CD4-positive, alpha-beta T cell (primary cell): ENCODE results near the gene PAIP2. TPM values are rescaled to one million over a fixed set of nuclear protein-coding genes. Genes with fewer than 3 reads are reported as not detected.
A peak's percentile ranks its signal among the peaks of the same experiment; 100 is the strongest.

Experiments used
- ATAC-seq: fragments of 200-7000 bp; cut with Tn5 transposase; one replicate; pipeline ENCODE4 v1.10.0; 2022; ENCODE audit warnings: mild to moderate bottlenecking; ENCODE audit not compliant: poor library complexity
- CTCF ChIA-PET: fragments of 350-600 bp; sonication (Branson Sonifier 250); formaldehyde crosslinking; loops from one replicate; lab custom pipeline; 2021; ENCODE audit warnings: antibody characterized with exemption, inconsistent platforms; lab: Charles Lee
- POLR2A ChIA-PET: fragments of 350-600 bp; sonication (Branson Sonifier 250); formaldehyde crosslinking; loops from one replicate; lab custom pipeline; 2021; ENCODE audit warnings: antibody characterized with exemption, inconsistent platforms; lab: Charles Lee
- DNase-seq, 14 experiments: peaks; one replicate each; pipeline ENCODE4 v3.0.0-alpha.2; 2013 to 2020; ENCODE audit warnings: mixed read lengths in 2 of 14
- H3K27ac ChIP-seq, 2 donors: one replicate each; pipeline versions ENCODE4 v1.5.1 to v1.7.0; 2013; ENCODE audit warnings: low read length in 2 of 2, low read depth in 1 of 2, mild to moderate bottlenecking in 1 of 2
- H3K27me3 ChIP-seq, 2 experiments: 1 replicate in 1 of 2; 2 replicates in 1 of 2; pipeline versions ENCODE4 v1.6.1 to v1.7.0; 2013; ENCODE audit warnings: low read length in 2 of 2, control low read depth in 1 of 2, mild to moderate bottlenecking in 1 of 2, moderate library complexity in 1 of 2; ENCODE audit not compliant: insufficient read depth in 2 of 2, control insufficient read depth in 1 of 2
- H3K36me3 ChIP-seq: one replicate; pipeline ENCODE4 v1.6.1; 2013; ENCODE audit warnings: low read length, control low read depth; ENCODE audit not compliant: insufficient read depth
- H3K4me1 ChIP-seq: one replicate; pipeline ENCODE4 v1.6.1; 2013; ENCODE audit warnings: low read length, control low read depth; ENCODE audit not compliant: insufficient read depth
- H3K4me3 ChIP-seq: one replicate; pipeline ENCODE4 v1.5.1; 2013; ENCODE audit warnings: mild to moderate bottlenecking, low read length, moderate library complexity
- H3K9me3 ChIP-seq, 2 experiments: 1 replicate in 1 of 2; 2 replicates in 1 of 2; pipeline versions ENCODE4 v1.6.1 to v1.7.0; 2013; ENCODE audit warnings: low read length in 2 of 2, mild to moderate bottlenecking in 2 of 2, control low read depth in 1 of 2, moderate library complexity in 1 of 2; ENCODE audit not compliant: control insufficient read depth in 1 of 2, insufficient read depth in 1 of 2
- H3K27ac Mint-ChIP-seq: one replicate; pipeline ENCODE4 v1.8.0; 2020; ENCODE audit warnings: mixed read lengths
- H3K27me3 Mint-ChIP-seq: one replicate; pipeline ENCODE4 v1.8.0; 2021; ENCODE audit warnings: mixed read lengths
- H3K36me3 Mint-ChIP-seq: one replicate; pipeline ENCODE4 v1.8.0; 2021; ENCODE audit warnings: low read depth, mixed read lengths
- H3K4me1 Mint-ChIP-seq: one replicate; pipeline ENCODE4 v1.8.0; 2021; ENCODE audit warnings: low read depth, mixed read lengths
- H3K4me3 Mint-ChIP-seq: one replicate; pipeline ENCODE4 v1.8.0; 2020; ENCODE audit warnings: mild to moderate bottlenecking, mixed read lengths
- H3K9me3 Mint-ChIP-seq: one replicate; pipeline ENCODE4 v1.8.0; 2020; ENCODE audit warnings: mixed read lengths
- CTCF ChIP-seq: fragments of 200-600 bp; IDR thresholded peaks from one replicate; pipeline ENCODE4 v1.8.0; 2022; ENCODE audit warnings: antibody characterized with exemption, mild to moderate bottlenecking
- intact Hi-C, 2 experiments: fragments of 100-400 bp; cut with DNase I in 1 of 2; cut with micrococcal nuclease in 1 of 2; formaldehyde crosslinking; loops; one replicate each; pipeline versions ENCODE4 v1.15.1 to v1.9.0; 2023 to 2025; cut with DNase I, micrococcal nuclease
- total RNA-seq, 174 experiments: library from RNA in 2 of 174; stranded (reverse) in 2 of 174; gene quantifications; one replicate each; pipeline ENCODE4 v1.2.3 and lab custom pipeline; 2021 to 2026

Gene PAIP2
- total RNA-seq, 2 experiments from 2014 or later = 151 to 156 TPM

DNA sequence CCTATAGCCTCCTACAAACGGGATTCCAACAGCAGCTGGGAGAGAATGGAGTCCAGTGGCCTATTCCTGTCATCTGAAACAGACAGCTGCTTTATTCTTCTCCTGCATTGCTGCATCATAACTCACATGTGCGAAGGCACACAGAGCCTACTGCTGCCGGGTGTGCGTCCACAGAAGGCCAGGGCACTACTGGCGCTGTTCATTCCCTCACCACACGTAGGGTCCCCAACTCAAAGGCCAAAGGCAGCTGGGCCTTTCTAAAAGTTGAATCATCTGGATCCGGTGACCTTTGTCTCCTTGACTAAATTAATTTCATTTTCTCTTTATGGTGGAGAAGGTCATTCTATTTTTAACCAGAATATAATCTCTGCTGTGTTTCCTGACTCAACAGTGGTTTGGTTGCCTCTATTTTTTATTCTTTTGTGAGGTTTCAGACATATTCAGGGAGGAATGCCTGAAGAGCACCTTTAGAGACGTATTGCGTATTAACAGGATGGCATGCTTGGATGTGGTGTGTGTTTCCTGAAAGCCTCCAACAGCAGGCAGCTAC, 73.0 kb downstream of the PAIP2 start:
- no peak overlapping the region for H3K27ac ChIP-seq
- H3K27ac Mint-ChIP-seq = no peak overlapping the region
- POLR2A ChIA-PET = interaction anchor here (0.7 to 1.7 kb wide), 5 partner anchors 11 to 73 kb away, joined by 3 to 6 read pairs (median 3); partner anchors contain the start of genes MZB1, SPATA24 and STING1

DNA sequence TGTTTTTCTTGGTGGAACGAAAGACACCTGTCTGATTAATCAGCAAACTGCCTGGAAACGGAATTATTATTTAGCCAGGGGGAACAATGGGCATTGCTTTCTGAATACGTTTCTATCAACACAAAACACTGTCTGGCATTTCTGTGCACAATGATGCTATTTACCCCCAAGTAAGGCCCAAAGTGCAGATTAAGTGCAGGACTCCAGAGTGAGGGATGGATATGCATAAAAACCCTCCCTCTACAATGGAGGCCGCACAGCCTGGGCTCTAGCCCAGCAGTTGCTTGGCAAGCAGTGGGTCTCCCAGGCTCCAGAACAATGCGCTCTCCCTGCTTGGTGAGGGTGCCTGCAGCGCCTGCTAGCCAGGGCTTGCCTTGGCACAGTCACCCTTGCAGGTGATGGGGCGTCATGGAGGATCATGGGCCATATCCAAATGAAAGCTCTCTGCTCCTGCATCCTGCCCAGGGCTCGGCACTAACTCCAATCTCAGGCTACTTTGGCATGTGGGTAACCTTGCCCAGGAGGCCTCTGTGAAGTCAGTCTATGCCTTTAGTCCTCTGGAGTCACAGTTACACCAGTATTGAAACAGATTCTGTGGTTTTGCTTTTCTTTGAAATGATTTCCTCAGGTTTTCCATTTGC, 73.7 kb downstream of the PAIP2 start:
- Mint-ChIP-seq H3K36me3 (peaks cover 28% of the 10 kb centered on the region), H3K4me3 (no peak overlapping the region), H3K9me3 (no peaks in the 10 kb centered on the region), H3K27me3 (no peaks in the 10 kb centered on the region), H3K4me1 (peaks cover 23% of the 10 kb centered on the region), H3K27ac (no peak overlapping the region)
- CTCF ChIA-PET = interaction anchor here (0.8 to 1.3 kb wide), 2 partner anchors 12 to 102 kb away, joined by 3 to 4 read pairs; partner anchors contain the start of gene SPATA24
- Histone ChIP-seq H3K9me3 (no peaks in the 10 kb centered on the region), H3K27me3 (no peaks in the 10 kb centered on the region), H3K4me3 (no peak overlapping the region), H3K4me1 (peaks cover 19% of the 10 kb centered on the region), H3K27ac (no peak overlapping the region), H3K36me3 (peaks cover 5% of the 10 kb centered on the region)
- ATAC-seq = peak; percentile 22
- no peak for DNase-seq
- intact Hi-C loops = no loop called here
- POLR2A ChIA-PET = interaction anchor here (0.7 to 1.7 kb wide), 3 partner anchors 25 to 73 kb away, joined by 3 to 6 read pairs (median 3); partner anchors contain the start of genes MZB1 and STING1
- TF ChIP-seq CTCF = no peak

More for the DNA sequence above, 73.0 kb downstream of the PAIP2 start:
- no peaks in the 10 kb centered on the region for H3K27me3 ChIP-seq
- H3K36me3 ChIP-seq = peaks cover 5% of the 10 kb centered on the region
- peaks cover 19% of the 10 kb centered on the region for H3K4me1 ChIP-seq
- Mint-ChIP-seq H3K4me3 (peak overlapping the region; percentile 27), H3K36me3 (peaks cover 21% of the 10 kb centered on the region), H3K27me3 (no peaks in the 10 kb centered on the region), H3K9me3 (no peaks in the 10 kb centered on the region), H3K4me1 (peaks cover 23% of the 10 kb centered on the region)
- TF ChIP-seq CTCF = no peak
- CTCF ChIA-PET = interaction anchor here (1.3 to 1.6 kb wide), 2 partner anchors 8 to 103 kb away, joined by 4 read pairs; no protein-coding TSS in a partner anchor
- no peaks in the 10 kb centered on the region for H3K9me3 ChIP-seq
- DNase-seq = peak in 2 of 14 experiments; percentile 28 to 31
- ATAC-seq = peak; percentile 82
- intact Hi-C loops = no loop called here
- H3K4me3 ChIP-seq = no peak overlapping the region

DNA sequence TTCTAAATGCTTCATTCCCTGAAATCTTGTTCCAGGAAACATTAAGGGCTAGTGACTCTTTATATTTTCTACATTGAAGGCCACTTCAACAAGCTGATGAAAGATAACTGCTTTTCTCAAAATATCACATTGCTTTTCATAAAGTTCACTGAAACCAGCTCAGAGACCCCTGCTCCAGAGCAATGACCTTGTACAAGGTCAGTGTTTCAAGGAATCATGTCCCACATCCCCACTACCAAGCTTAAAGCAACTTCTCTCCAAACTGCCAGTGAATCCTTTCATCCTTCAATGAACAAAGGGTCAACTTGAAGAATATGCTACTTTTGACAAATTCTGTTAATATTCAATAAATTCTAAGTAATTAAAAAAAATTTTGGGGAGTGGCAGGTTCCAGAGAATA, 74.2 kb downstream of the PAIP2 start:
- Histone ChIP-seq H3K27me3 (no peaks in the 10 kb centered on the region), H3K27ac (no peak overlapping the region), H3K4me3 (no peak overlapping the region), H3K36me3 (peaks cover 5% of the 10 kb centered on the region), H3K9me3 (no peaks in the 10 kb centered on the region), H3K4me1 (peaks cover 19% of the 10 kb centered on the region)
- ATAC-seq = no peak
- no peaks in the 10 kb centered on the region for H3K27me3 Mint-ChIP-seq
- POLR2A ChIA-PET = interaction anchor here (1.7 kb wide), 1 partner anchor 66 kb away, joined by 6 read pairs; the partner anchor contains the start of gene STING1
- DNase-seq = no peak
- H3K36me3 Mint-ChIP-seq = peaks cover 33% of the 10 kb centered on the region
- intact Hi-C loops = no loop called here
- CTCF ChIA-PET = interaction anchor here (0.8 to 1.3 kb wide), 2 partner anchors 12 to 102 kb away, joined by 3 to 4 read pairs; partner anchors contain the start of gene SPATA24
- H3K4me1 Mint-ChIP-seq = peaks cover 23% of the 10 kb centered on the region
- no peak overlapping the region for H3K4me3 Mint-ChIP-seq
- H3K9me3 Mint-ChIP-seq = no peaks in the 10 kb centered on the region
- H3K27ac Mint-ChIP-seq = no peak overlapping the region
- no peak for TF ChIP-seq CTCF
